A673 (cell line): ENCODE data around the gene TWNK. TPM values are rescaled to one million over a fixed set of nuclear protein-coding genes. Genes with fewer than 3 reads are reported as not detected.

Source experiments
- BruUV-seq: library from RNA; stranded (reverse); fragments of 400-500 nt; replicated peaks from 2 replicates; lab custom pipeline; 2021; lab: Mats Ljungman, UMichigan
- CTCF ChIA-PET: fragments of 300-600 bp; sonication (Branson Sonifier 250); formaldehyde crosslinking; loops from one replicate; lab custom pipeline; 2022; ENCODE audit warnings: antibody characterized with exemption; lab: Charles Lee
- POLR2A ChIA-PET: fragments of 300-600 bp; sonication (Branson Sonifier 250); formaldehyde crosslinking; loops from one replicate; lab custom pipeline; 2022; ENCODE audit warnings: antibody characterized with exemption; ENCODE audit not compliant: low non-redundant PET; lab: Charles Lee
- DNase-seq: peaks from one replicate; pipeline ENCODE4 v3.0.0-alpha.2; 2015; ENCODE audit warnings: low spot score
- H3K27ac ChIP-seq: fragments of 200-600 bp; sonication (generic); 2 replicates; pipeline ENCODE4 v1.5.1; 2016; ENCODE audit warnings: mixed run types, low read depth, mild to moderate bottlenecking, mixed read lengths, antibody characterized with exemption, low read length; ENCODE audit not compliant: poor library complexity, severe bottlenecking
- H3K27me3 ChIP-seq: fragments of 200-600 bp; sonication (generic); replicated peaks from 2 replicates; pipeline ENCODE4 v1.6.1; 2017; ENCODE audit warnings: mixed run types, low read depth, mild to moderate bottlenecking, mixed read lengths, antibody characterized with exemption, low read length; ENCODE audit not compliant: insufficient read depth, poor library complexity
- H3K36me3 ChIP-seq: fragments of 200-600 bp; sonication (generic); 2 replicates; pipeline ENCODE4 v1.6.1; 2016; ENCODE audit warnings: mixed run types, mild to moderate bottlenecking, mixed read lengths, antibody characterized with exemption, low read length; ENCODE audit not compliant: insufficient read depth, poor library complexity, severe bottlenecking
- H3K4me1 ChIP-seq: fragments of 200-600 bp; sonication (generic); 2 replicates; pipeline ENCODE4 v1.6.1; 2017; ENCODE audit warnings: mixed run types, mild to moderate bottlenecking, mixed read lengths, antibody characterized with exemption, low read length; ENCODE audit not compliant: insufficient read depth, poor library complexity, severe bottlenecking
- H3K4me3 ChIP-seq: fragments of 200-600 bp; sonication (generic); 2 replicates; pipeline ENCODE4 v1.5.1; 2016; ENCODE audit warnings: low read depth, mixed run types, mild to moderate bottlenecking, mixed read lengths, low read length; ENCODE audit not compliant: poor library complexity, severe bottlenecking
- H3K9me3 ChIP-seq: fragments of 200-600 bp; sonication (generic); 2 replicates; pipeline ENCODE4 v1.6.1; 2016; ENCODE audit warnings: mixed run types, low read depth, mild to moderate bottlenecking, mixed read lengths, antibody characterized with exemption, low read length; ENCODE audit not compliant: poor library complexity, severe bottlenecking
- EZH2 ChIP-seq: fragments of 200-600 bp; sonication (generic); IDR thresholded peaks from 2 replicates; pipeline ENCODE4 v1.6.1; 2017; ENCODE audit warnings: borderline replicate concordance, low read depth, mild to moderate bottlenecking, mixed read lengths, antibody characterized with exemption, low read length; ENCODE audit not compliant: poor library complexity, severe bottlenecking
- intact Hi-C: fragments of 100-400 bp; cut with micrococcal nuclease; formaldehyde crosslinking; loops from one replicate; pipeline ENCODE4 v1.10.0; 2022; ENCODE audit not compliant: unreplicated experiment
- total RNA-seq: library from RNA; stranded (reverse); gene quantifications from 2 replicates; pipeline ENCODE4 v1.2.3, GENCODE V29; 2021
- TF ChIP-seq, protein P1 (sequence below): fragments of 300-800, 200-600 bp; sonication (generic); conservative IDR thresholded peaks from 2 replicates; pipeline ENCODE4 v1.5.1; 2017; ENCODE audit warnings: low read depth, mild to moderate bottlenecking, antibody characterized with exemption, low read length, moderate library complexity, mixed read lengths

TWNK gene
- total RNA-seq, 1 experiment from 2014 or later: 29.5 TPM

DNA sequence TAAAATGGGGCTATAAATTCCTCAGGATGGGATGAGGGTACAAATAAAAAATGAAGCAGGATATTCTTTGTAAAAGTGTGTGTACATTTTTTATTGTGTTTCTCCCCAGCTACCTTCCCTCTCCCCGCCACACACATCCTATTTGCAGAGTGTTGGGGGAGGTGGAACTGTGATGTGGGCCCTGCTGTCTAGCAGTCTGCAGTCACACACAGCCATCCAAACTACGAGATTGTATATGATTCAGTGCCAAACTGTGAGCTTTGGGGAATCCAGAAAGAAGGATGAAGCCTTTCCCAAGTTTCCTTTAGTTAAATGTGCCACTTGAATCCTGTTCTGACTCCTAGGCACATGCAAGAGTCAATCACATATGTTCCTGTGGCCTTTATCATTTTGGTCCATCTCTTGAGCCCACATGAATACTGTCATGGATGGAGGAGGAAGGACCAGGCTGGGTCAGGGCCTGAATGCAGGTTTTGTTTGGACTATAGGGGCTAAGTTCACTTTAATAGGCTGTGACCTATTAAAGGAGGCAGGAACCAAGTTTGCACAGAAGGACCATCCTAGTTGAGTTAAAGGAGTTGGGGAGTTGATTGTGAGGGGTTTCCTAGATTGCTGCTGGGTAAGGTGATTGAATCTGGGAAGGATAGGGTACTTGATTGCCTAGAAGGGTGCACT is 19.1 kb upstream of the TWNK start:
- TF ChIP-seq EZH2: no peak
- TF ChIP-seq, protein P1, sequence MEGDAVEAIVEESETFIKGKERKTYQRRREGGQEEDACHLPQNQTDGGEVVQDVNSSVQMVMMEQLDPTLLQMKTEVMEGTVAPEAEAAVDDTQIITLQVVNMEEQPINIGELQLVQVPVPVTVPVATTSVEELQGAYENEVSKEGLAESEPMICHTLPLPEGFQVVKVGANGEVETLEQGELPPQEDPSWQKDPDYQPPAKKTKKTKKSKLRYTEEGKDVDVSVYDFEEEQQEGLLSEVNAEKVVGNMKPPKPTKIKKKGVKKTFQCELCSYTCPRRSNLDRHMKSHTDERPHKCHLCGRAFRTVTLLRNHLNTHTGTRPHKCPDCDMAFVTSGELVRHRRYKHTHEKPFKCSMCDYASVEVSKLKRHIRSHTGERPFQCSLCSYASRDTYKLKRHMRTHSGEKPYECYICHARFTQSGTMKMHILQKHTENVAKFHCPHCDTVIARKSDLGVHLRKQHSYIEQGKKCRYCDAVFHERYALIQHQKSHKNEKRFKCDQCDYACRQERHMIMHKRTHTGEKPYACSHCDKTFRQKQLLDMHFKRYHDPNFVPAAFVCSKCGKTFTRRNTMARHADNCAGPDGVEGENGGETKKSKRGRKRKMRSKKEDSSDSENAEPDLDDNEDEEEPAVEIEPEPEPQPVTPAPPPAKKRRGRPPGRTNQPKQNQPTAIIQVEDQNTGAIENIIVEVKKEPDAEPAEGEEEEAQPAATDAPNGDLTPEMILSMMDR: no peak
- H3K27ac ChIP-seq: no peak overlapping the region
- POLR2A ChIA-PET: no interaction called here
- no peaks in the 10 kb centered on the region for H3K36me3 ChIP-seq
- no peak overlapping the region for H3K4me3 ChIP-seq
- no peak for DNase-seq
- no peaks in the 10 kb centered on the region for H3K9me3 ChIP-seq
- H3K27me3 ChIP-seq: no peaks in the 10 kb centered on the region
- H3K4me1 ChIP-seq: peaks cover 5% of the 10 kb centered on the region
- CTCF ChIA-PET: interaction anchor here (1.1 kb wide), 1 partner anchor 47 kb away, joined by 3 read pairs; no protein-coding TSS in a partner anchor
- intact Hi-C loops: no loop called here
- no TSS peak for BruUV-seq

DNA sequence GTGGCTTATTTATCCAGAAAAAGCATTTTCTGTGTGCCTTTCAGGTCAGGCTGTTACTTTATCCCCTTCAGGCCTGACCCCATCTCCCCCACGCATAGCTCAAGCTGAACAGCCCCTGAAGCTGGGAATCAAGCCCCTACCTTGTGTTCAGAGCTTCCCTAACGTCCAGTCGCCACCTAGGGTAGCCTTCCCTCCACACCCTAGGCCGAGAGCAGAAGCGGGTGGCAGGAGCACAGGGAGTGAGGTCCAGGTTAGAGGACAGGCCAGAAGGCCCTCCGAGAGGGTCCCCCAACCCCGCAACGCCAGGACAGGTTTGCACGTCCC is 18.5 kb upstream of the TWNK start:
- Histone ChIP-seq H3K27ac (peak overlapping the region; percentile 58), H3K27me3 (no peaks in the 10 kb centered on the region), H3K36me3 (no peaks in the 10 kb centered on the region), H3K4me1 (peaks cover 5% of the 10 kb centered on the region), H3K9me3 (no peaks in the 10 kb centered on the region), H3K4me3 (peak overlapping the region; percentile 69)
- no peak for TF ChIP-seq EZH2
- DNase-seq: no peak
- intact Hi-C loops: loop anchor here (1.0 kb wide), 1 partner anchor 45 kb away; no protein-coding TSS in a partner anchor
- BruUV-seq: no TSS peak
- ChIA-PET POLR2A (no interaction called here), CTCF (interaction anchor here (0.7 to 1.1 kb wide), 2 partner anchors 45 to 46 kb away, joined by 3 to 4 read pairs; no protein-coding TSS in a partner anchor)

DNA sequence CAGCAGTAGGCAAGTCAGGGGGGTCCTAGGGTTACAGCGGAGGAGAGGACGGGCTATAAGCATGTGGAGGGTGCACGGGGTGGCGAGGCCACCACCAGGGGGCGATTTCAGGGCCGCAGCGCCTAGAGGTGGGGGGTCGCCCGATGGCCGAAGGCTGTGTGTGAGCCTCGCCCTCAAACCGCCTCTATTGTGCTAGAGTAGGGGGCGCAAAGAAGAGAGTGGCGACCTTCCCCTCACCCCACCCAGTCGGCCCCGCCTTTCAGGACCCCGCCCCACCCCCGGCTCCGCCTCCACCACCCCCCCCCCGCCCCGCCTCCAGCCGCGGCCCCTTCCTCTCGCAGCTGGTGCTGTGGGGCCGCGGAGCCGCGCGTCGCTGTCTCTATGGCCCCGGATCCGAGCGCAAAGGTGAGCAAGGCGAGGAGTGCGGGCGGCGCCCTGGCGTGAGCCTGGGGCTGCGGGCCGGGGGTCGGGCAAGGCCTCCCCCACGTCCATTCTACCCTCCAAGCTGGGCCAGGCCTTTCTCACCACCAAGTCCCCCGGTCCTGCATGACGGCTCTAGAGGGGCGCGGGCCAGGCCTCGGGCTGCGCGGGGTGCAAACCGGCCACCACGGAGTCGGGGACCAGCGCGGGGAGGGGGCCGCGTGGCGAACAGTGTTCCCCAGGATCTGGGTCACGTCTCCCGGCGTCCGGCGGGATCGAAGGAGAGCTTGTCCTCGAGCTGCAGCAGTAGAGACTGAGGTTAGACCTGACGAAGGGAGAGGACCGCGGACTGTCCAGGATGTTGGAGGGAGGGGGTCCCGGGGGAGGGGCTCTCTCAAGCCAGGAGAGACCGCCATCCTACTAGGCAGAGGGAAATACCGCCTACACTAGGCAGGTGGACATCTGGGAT is 17.9 kb upstream of the TWNK start, which contains the start of gene SEMA4G:
SEMA4G (plus strand) TSS at position 318 of the 889 bp plus-strand sequence. CDS start 3,409 bp downstream, outside the sequence.
- H3K4me3 ChIP-seq: peak within 1 kb of the TSS; percentile 69
- peak; percentile 45 for DNase-seq
- no TSS peak for BruUV-seq
- ChIA-PET POLR2A (no interaction called here), CTCF (interaction anchor here (0.6 to 1.1 kb wide), 6 partner anchors 15 to 45 kb away, joined by 3 to 9 read pairs (median 4); no protein-coding TSS in a partner anchor)
- H3K9me3 ChIP-seq: no peaks in the 10 kb centered on the region
- H3K4me1 ChIP-seq: peaks cover 5% of the 10 kb centered on the region
- H3K27ac ChIP-seq: peak within 1 kb of the TSS; percentile 58
- TF ChIP-seq, protein P1: peak; percentile 67
- TF ChIP-seq EZH2: no peak
- H3K36me3 ChIP-seq: no peaks in the 10 kb centered on the region
- no peaks in the 10 kb centered on the region for H3K27me3 ChIP-seq
- intact Hi-C loops: loop anchor here (1.0 kb wide), 1 partner anchor 45 kb away; no protein-coding TSS in a partner anchor
